Measurements from ENCODE around the gene POLR2E.

DNA sequence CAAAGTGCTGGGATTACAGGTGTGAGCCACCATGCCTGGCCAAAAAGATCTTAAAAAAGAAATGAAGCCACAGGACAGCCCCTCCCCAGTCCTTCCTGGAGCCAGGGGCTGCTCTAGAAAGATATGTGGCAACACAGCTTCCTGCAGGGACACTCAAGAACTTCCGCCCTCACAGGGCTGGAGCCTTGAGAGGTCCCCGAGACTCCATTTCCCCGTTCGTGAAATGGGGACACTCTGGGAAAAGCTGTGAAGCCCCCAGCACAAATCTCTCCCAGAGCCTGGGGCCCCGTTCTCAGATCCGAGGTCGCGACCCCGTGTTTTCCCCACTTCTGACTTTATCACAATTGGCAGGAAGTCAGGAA lies 6.1 kb upstream of the POLR2E start:
- TF ChIP-seq CTCF (IDR thresholded peaks at IDR 0.05) = no peak
- TF ChIP-seq POLR2A (IDR thresholded peaks at IDR 0.05) = peak in 1 of 4 donors; percentile 29
- TF ChIP-seq EP300 (IDR thresholded peaks at IDR 0.05) = peak in 2 of 4 donors; percentile 18 to 81

All from upper lobe of left lung (tissue), 4 donors.